Caco-2 (cell line): ENCODE results near the gene GNPNAT1. TPM values are rescaled to one million over a fixed set of nuclear protein-coding genes. Genes with fewer than 3 reads are reported as not detected.

Source experiments
- BruUV-seq: library from RNA; stranded (reverse); fragments of 400-500 nt; replicated peaks from 2 replicates; lab custom pipeline; 2021; lab: Mats Ljungman, UMichigan
- CTCF ChIA-PET: fragments of 300-600 bp; sonication (Branson Sonifier 250); formaldehyde crosslinking; loops from one replicate; lab custom pipeline; 2022; ENCODE audit warnings: antibody characterized with exemption; lab: Charles Lee
- POLR2A ChIA-PET: fragments of 300-600 bp; sonication (Branson Sonifier 250); formaldehyde crosslinking; loops from one replicate; lab custom pipeline; 2022; ENCODE audit warnings: antibody characterized with exemption; lab: Charles Lee
- DNase-seq, 2 experiments: peaks; one replicate each; pipeline versions ENCODE4 v3.0.0 to v3.0.0-alpha.2; 2020 to 2022
- H3K27me3 ChIP-seq: replicated peaks from 2 replicates; pipeline ENCODE4 v1.6.0; 2011; ENCODE audit warnings: low read length; ENCODE audit not compliant: control insufficient read depth, insufficient read depth
- H3K36me3 ChIP-seq: 2 replicates; pipeline ENCODE4 v1.5.1; 2011; ENCODE audit warnings: low read length; ENCODE audit not compliant: control insufficient read depth, insufficient read depth
- H3K4me1 ChIP-seq: fragments of 250-450 bp; sonication (Bioruptor Pico); 2 replicates; pipeline ENCODE4 v1.5.1; 2020; ENCODE audit warnings: mild to moderate bottlenecking
- H3K4me3 ChIP-seq: 2 replicates; pipeline ENCODE4 v1.5.1; 2011; ENCODE audit warnings: low read depth, mild to moderate bottlenecking, control low read depth, low read length
- H3K9me3 ChIP-seq: fragments of 250-450 bp; sonication (Bioruptor Pico); 2 replicates; pipeline ENCODE4 v1.5.1; 2020; ENCODE audit warnings: mild to moderate bottlenecking, moderate library complexity
- H3K27ac Mint-ChIP-seq: one replicate; pipeline ENCODE4 v1.8.0; 2022; ENCODE audit warnings: mixed read lengths; ENCODE audit not compliant: unreplicated experiment
- H3K27me3 Mint-ChIP-seq: one replicate; pipeline ENCODE4 v1.8.0; 2022; ENCODE audit warnings: mixed read lengths; ENCODE audit not compliant: insufficient read depth, unreplicated experiment
- H3K36me3 Mint-ChIP-seq: one replicate; pipeline ENCODE4 v1.8.0; 2022; ENCODE audit warnings: mild to moderate bottlenecking, mixed read lengths; ENCODE audit not compliant: insufficient read depth, unreplicated experiment
- H3K4me1 Mint-ChIP-seq: one replicate; pipeline ENCODE4 v1.8.0; 2022; ENCODE audit warnings: low read depth, mixed read lengths; ENCODE audit not compliant: unreplicated experiment
- H3K4me3 Mint-ChIP-seq: one replicate; pipeline ENCODE4 v1.8.0; 2022; ENCODE audit warnings: mild to moderate bottlenecking, moderate library complexity, mixed read lengths; ENCODE audit not compliant: unreplicated experiment
- H3K9me3 Mint-ChIP-seq: one replicate; pipeline ENCODE4 v1.8.0; 2022; ENCODE audit warnings: mixed read lengths; ENCODE audit not compliant: unreplicated experiment
- CTCF ChIP-seq, 2 experiments: fragments of 200-600 bp in 1 of 2; IDR thresholded peaks; 1 replicate in 1 of 2; 2 replicates in 1 of 2; pipeline versions ENCODE4 v1.5.1 to v1.8.0; 2011 to 2022; ENCODE audit warnings: antibody characterized with exemption in 1 of 2, control low read depth in 1 of 2, inconsistent platforms in 1 of 2, low read depth in 1 of 2, low read length in 1 of 2, mild to moderate bottlenecking in 1 of 2, moderate library complexity in 1 of 2; ENCODE audit not compliant: insufficient read depth in 1 of 2, severe bottlenecking in 1 of 2, unreplicated experiment in 1 of 2
- intact Hi-C: fragments of 100-400 bp; cut with micrococcal nuclease; formaldehyde crosslinking; loops from one replicate; pipeline ENCODE4 v1.10.0; 2022; ENCODE audit not compliant: unreplicated experiment
- total RNA-seq: library from RNA; stranded (reverse); gene quantifications from 2 replicates; pipeline ENCODE4 v1.2.3, GENCODE V29; 2022

Gene GNPNAT1
- total RNA-seq, 1 experiment from 2014 or later = 41.6 TPM

DNA sequence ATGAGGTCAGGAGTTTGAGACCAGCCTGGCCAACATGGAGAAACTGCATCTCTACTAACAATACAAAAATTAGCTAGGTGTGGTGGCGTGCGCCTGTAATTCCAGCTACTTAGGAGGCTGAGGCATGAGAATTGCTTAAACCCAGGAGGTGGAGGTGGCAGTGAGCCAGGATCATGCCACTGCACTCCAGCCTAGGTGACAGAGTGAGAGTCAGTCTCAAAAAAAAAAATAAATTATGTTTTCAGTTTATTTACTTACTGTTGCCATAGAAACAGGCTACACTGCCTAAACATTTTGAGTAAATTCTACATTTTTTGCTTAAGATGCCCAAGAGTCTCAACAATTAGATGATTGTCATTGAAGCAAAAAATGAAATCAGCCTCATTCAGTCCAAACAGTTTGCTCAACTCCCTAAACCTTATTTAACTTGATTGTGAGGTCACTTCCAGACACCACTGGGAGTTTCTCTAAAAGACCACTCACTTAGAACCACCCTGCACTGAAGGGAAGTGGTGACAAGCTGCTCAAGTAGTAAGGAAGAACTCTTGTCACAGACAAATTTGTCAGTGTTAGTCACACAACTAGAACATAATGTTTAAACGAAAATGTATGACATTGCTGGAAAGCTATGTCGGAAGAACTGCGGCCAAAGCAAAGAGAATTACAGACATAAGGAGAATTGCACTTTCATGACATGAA, 9.8 kb upstream of the GNPNAT1 start:
- intact Hi-C loops = no loop called here
- no peaks in the 10 kb centered on the region for H3K4me1 Mint-ChIP-seq
- no peaks in the 10 kb centered on the region for H3K27me3 ChIP-seq
- no peaks in the 10 kb centered on the region for H3K4me1 ChIP-seq
- H3K9me3 Mint-ChIP-seq = no peaks in the 10 kb centered on the region
- H3K4me3 ChIP-seq = no peak overlapping the region
- ChIA-PET POLR2A (no interaction called here), CTCF (interaction anchor here (0.5 kb wide), 1 partner anchor 160 kb away, joined by 3 read pairs; no protein-coding TSS in a partner anchor)
- no peaks in the 10 kb centered on the region for H3K9me3 ChIP-seq
- H3K27ac Mint-ChIP-seq = no peak overlapping the region
- TF ChIP-seq CTCF (IDR thresholded peaks at IDR 0.05; ENCODE audit: insufficient read depth in 1 of 2, low read depth in 1 of 2, low read length in 1 of 2, severe bottlenecking in 1 of 2, unreplicated experiment in 1 of 2) = no peak
- no peaks in the 10 kb centered on the region for H3K36me3 Mint-ChIP-seq
- H3K27me3 Mint-ChIP-seq = no peaks in the 10 kb centered on the region
- no peak for DNase-seq
- BruUV-seq = no TSS peak
- H3K36me3 ChIP-seq = no peaks in the 10 kb centered on the region
- no peak overlapping the region for H3K4me3 Mint-ChIP-seq

DNA sequence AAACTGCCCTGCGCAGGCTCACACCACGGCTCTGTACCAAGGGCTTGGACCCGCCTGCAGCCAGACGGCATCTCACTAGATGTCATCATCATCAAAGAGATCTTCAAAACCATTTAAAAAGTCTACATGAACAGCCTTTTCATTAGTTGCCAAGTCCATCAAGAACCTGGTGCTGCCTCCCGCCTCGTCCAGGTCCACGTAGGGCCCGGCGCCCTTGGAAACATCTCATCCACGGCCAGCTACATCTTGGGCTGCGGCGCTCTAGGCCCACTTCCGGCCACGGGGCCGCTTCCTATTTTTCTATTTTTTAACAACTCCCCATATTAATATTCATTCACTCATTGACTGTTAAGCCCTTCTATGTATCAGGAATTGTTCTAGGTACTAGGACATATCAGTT, 7.4 kb upstream of the GNPNAT1 start:
- DNase-seq = no peak
- no peaks in the 10 kb centered on the region for H3K9me3 Mint-ChIP-seq

DNA sequence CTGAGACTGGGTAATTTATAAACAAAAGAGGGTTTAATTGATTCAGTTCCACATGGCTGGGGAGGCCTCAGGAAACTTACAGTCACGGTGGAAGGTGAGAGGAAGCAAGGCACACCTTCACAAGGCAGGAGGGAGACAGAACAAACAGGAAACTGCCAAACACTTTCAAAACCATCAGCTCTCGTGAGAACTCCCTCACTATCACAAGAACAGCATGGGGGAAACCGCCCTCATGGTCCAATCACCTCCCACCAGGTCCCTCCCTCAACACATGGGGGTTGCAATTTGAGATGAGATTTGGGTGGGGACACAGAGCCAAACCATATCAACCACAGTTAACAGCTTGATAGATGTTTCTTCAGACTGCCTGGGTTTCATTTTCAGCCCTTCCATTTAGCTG, 6.2 kb upstream of the GNPNAT1 start:
- no TSS peak for BruUV-seq
- POLR2A ChIA-PET = no interaction called here

More for the DNA sequence above, 7.4 kb upstream of the GNPNAT1 start:
- Mint-ChIP-seq H3K27me3 (no peaks in the 10 kb centered on the region), H3K36me3 (no peaks in the 10 kb centered on the region), H3K4me3 (no peak overlapping the region), H3K27ac (no peak overlapping the region), H3K4me1 (no peaks in the 10 kb centered on the region)
- TF ChIP-seq CTCF (IDR thresholded peaks at IDR 0.05; ENCODE audit: insufficient read depth in 1 of 2, low read depth in 1 of 2, low read length in 1 of 2, severe bottlenecking in 1 of 2, unreplicated experiment in 1 of 2) = no peak
- Histone ChIP-seq H3K27me3 (no peaks in the 10 kb centered on the region), H3K9me3 (no peaks in the 10 kb centered on the region), H3K4me3 (no peak overlapping the region), H3K36me3 (no peaks in the 10 kb centered on the region), H3K4me1 (no peaks in the 10 kb centered on the region)
- ChIA-PET POLR2A (no interaction called here), CTCF (no interaction called here)
- intact Hi-C loops = no loop called here
- BruUV-seq = no TSS peak

More for the DNA sequence above, 6.2 kb upstream of the GNPNAT1 start:
- H3K27ac Mint-ChIP-seq = no peak overlapping the region
- peaks cover 7% of the 10 kb centered on the region for H3K4me1 ChIP-seq
- no peak for DNase-seq
- intact Hi-C loops = no loop called here
- no peaks in the 10 kb centered on the region for H3K27me3 Mint-ChIP-seq
- TF ChIP-seq CTCF (IDR thresholded peaks at IDR 0.05; ENCODE audit: insufficient read depth in 1 of 2, low read depth in 1 of 2, low read length in 1 of 2, severe bottlenecking in 1 of 2, unreplicated experiment in 1 of 2) = no peak
- H3K9me3 ChIP-seq = no peaks in the 10 kb centered on the region
- no peaks in the 10 kb centered on the region for H3K9me3 Mint-ChIP-seq
- CTCF ChIA-PET = no interaction called here
- H3K27me3 ChIP-seq = no peaks in the 10 kb centered on the region
- no peaks in the 10 kb centered on the region for H3K4me1 Mint-ChIP-seq
- no peak overlapping the region for H3K4me3 ChIP-seq
- no peaks in the 10 kb centered on the region for H3K36me3 ChIP-seq
- no peaks in the 10 kb centered on the region for H3K36me3 Mint-ChIP-seq
- H3K4me3 Mint-ChIP-seq = no peak overlapping the region
